Endothelial cell of umbilical vein (primary cell): Measurements from ENCODE around the gene YARS1.
A peak's percentile ranks its signal among the peaks of the same experiment; 100 is the strongest.

Experiments used
- EZH2 ChIP-seq: IDR thresholded peaks from 2 replicates; pipeline ENCODE4 v1.6.1; 2012; ENCODE audit warnings: borderline replicate concordance, low read depth, mild to moderate bottlenecking, moderate library complexity, low read length, inconsistent platforms; ENCODE audit not compliant: severe bottlenecking
- FOS ChIP-seq: IDR thresholded peaks from 2 replicates; pipeline ENCODE4 v1.6.1; 2011; ENCODE audit warnings: mild to moderate bottlenecking, low read length, moderate library complexity, borderline replicate concordance; ENCODE audit not compliant: insufficient read depth
- GATA2 ChIP-seq: IDR thresholded peaks from 2 replicates; pipeline ENCODE4 v1.7.0; 2011; ENCODE audit warnings: low read depth, mild to moderate bottlenecking, moderate library complexity, mixed read lengths, low read length; ENCODE audit not compliant: insufficient read length, insufficient read depth
- MYC ChIP-seq: IDR thresholded peaks from one replicate; pipeline ENCODE4 v1.6.1; 2011; ENCODE audit warnings: mild to moderate bottlenecking, low read depth, low read length
- POLR2A ChIP-seq: IDR thresholded peaks from 2 replicates; pipeline ENCODE4 v1.6.1; 2012; ENCODE audit warnings: low read depth, mild to moderate bottlenecking, control low read depth, low read length
- POLR2AphosphoS5 ChIP-seq: IDR thresholded peaks from 2 replicates; pipeline ENCODE4 v1.6.1; 2012; ENCODE audit warnings: low read depth, mild to moderate bottlenecking, control low read depth, low read length, moderate library complexity; ENCODE audit not compliant: insufficient read depth
- TF ChIP-seq, protein P1 (sequence below), 2 donors: IDR thresholded peaks; 1 replicate in 1 of 2; 2 replicates in 1 of 2; pipeline ENCODE4 v1.5.1; 2011; ENCODE audit warnings: low read length in 2 of 2, mild to moderate bottlenecking in 2 of 2, moderate library complexity in 2 of 2, control low read depth in 1 of 2, inconsistent platforms in 1 of 2, low read depth in 1 of 2; ENCODE audit not compliant: insufficient read depth in 1 of 2; ENCODE audit errors: extremely low read depth in 1 of 2
- TF ChIP-seq, protein P2 (sequence below): IDR thresholded peaks from 2 replicates; pipeline ENCODE4 v1.6.1; 2011; ENCODE audit not compliant: insufficient read depth, insufficient read length

DNA sequence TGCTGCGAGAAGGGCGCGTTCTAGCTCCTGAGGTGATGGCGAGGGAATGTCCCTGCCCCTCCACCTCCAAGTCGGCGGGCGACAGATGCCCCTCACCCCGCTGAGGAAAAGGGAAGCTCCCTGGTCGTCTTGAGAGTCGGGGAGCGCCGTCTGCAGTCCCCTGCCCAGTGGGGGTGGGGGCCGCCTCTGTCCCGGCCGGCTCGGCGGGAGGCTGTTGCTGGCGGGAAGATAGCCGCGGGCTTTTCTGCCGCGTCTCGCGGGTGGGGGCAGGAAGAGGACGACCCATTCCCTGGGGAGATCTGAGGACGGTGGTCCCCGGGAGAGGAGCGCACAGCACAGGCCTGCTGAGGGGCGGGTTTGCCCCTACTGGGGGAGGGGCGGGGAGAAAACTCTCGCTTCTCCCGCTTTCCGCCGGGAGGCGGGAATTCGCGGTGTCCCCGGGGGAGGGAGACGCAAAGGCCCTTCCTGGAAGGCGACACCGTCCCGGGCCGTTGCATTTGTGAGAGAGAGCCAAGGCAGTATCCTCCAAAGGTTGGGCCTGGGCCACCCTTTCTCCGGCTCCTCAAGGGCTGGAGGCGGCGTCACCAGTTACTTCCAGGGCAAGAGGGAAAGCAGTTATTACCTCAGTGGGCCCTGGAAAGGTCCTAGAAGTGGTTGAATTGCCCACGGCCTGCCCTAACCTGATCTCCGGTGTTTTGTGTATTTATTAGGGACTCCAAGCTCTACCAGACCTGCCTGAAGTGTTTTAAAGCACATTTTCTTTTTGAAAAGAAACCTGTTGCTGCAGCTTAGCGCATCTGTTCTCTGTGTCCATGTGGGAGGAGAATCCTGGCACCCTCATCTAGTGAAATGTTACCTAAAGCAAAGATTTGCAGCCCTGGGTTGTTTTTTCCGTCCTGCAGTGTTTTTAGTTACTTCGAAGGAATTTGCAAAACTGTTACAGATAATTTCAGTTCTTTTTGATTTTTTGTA, 943 bp upstream of the YARS1 start:
- TF ChIP-seq, protein P1, sequence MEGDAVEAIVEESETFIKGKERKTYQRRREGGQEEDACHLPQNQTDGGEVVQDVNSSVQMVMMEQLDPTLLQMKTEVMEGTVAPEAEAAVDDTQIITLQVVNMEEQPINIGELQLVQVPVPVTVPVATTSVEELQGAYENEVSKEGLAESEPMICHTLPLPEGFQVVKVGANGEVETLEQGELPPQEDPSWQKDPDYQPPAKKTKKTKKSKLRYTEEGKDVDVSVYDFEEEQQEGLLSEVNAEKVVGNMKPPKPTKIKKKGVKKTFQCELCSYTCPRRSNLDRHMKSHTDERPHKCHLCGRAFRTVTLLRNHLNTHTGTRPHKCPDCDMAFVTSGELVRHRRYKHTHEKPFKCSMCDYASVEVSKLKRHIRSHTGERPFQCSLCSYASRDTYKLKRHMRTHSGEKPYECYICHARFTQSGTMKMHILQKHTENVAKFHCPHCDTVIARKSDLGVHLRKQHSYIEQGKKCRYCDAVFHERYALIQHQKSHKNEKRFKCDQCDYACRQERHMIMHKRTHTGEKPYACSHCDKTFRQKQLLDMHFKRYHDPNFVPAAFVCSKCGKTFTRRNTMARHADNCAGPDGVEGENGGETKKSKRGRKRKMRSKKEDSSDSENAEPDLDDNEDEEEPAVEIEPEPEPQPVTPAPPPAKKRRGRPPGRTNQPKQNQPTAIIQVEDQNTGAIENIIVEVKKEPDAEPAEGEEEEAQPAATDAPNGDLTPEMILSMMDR (IDR thresholded peaks at IDR 0.05; ENCODE audit: extremely low read depth in 1 of 2, insufficient read depth in 1 of 2, low read depth in 1 of 2, low read length in 2 of 2), result no peak
- TF ChIP-seq POLR2A (peak; percentile 72), EZH2 (no peak), POLR2AphosphoS5 (peak; percentile 62), MYC (no peak), GATA2 (no peak), FOS (no peak)
- TF ChIP-seq, protein P2, sequence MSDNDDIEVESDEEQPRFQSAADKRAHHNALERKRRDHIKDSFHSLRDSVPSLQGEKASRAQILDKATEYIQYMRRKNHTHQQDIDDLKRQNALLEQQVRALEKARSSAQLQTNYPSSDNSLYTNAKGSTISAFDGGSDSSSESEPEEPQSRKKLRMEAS, result no peak
